CD4-positive, alpha-beta T cell treated with Interleukin-21 for 1 hour (primary cell): ENCODE measurements around the gene PRUNE1.

Source experiments
- DNase-seq: peaks from one replicate; pipeline ENCODE4 v3.0.0-alpha.2; 2020

The PRUNE1 gene, protein sequence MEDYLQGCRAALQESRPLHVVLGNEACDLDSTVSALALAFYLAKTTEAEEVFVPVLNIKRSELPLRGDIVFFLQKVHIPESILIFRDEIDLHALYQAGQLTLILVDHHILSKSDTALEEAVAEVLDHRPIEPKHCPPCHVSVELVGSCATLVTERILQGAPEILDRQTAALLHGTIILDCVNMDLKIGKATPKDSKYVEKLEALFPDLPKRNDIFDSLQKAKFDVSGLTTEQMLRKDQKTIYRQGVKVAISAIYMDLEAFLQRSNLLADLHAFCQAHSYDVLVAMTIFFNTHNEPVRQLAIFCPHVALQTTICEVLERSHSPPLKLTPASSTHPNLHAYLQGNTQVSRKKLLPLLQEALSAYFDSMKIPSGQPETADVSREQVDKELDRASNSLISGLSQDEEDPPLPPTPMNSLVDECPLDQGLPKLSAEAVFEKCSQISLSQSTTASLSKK

DNA sequence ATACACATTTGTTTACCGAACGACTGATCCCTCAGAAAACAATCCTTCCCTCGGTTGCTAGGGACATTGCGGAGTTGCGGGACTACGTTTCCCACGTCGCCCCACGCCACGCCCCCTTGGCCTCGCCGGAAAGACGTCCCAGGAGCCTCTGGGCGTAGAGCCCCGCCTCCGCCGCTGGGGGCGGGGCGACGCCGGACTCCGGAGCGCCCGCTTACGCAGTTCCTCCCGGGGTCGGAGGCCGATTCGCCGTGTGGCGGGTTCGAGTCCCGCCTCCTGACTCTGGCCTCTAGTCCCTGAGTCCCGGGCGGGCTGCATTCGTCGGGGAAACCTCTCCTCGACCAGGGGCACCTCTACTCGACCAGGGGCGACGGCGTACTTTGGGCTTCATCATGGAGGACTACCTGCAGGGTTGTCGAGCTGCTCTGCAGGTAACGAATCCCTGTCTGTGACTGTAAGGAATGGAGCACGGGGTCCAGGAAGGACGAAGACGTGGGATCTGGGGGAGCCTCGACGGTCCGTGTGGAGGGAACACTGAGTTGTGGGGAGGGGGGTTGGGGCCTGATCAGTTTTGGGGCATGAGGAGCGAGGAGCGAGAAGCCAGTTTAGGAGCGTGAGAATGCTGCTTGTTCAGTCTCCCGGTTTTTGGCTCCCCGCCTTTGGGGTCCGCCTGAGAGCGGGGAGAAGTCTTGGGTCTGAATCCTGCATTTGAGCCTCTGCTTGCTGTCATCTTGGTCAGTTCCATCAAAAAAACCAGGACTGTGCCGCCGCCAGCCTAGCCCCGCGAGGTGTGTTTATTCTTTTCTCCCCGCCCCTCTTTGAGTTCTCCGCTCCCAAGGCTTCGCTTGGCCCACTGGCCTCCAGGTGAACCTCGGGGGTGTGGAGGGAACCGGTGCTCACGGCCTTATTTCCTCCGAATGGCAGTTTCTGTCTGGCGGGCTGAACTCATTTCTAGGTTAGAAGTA lies at the start of gene PRUNE1:
TSS of gene PRUNE1 (plus strand) at position 206 of the 962 bp plus-strand sequence. CDS start at position 390, 184 bp downstream.
- DNase-seq, result peak; percentile 98

DNA sequence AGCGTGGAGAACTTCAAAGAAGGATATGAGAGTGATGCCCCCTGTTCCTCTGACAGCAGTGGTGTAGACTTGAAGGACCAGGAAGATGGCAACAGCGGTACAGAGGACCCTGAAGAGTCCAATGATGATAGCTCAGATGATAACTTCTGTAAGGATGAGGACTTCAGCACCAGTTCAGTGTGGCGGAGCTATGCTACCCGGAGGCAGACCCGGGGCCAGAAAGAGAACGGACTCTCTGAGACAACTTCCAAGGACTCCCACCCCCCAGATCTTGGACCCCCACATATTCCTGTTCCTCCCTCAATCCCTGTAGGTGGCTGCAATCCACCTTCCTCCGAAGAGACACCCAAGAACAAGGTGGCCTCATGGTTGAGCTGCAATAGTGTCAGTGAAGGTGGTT lies 47.6 kb upstream of the PRUNE1 start:
- DNase-seq, result no peak

DNA sequence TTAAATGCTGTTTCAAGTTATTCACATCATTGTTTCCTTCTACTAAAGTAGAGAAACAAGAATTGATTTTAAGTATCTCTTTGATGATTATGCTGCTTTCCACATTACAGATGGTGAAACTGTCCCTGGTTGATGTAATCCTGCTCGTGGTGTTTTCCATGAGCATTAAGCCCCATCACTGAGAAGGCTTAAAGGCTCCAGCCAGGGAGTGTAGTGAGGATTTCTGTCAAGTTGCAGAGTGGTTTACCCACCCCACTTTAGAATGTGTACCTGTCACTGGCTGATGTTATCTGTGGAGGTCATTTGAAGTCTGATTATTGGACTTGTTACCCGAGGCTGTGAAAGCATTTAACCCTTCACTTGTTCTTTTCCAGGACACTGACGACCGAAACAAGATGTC lies 46.5 kb upstream of the PRUNE1 start:
- no peak for DNase-seq

DNA sequence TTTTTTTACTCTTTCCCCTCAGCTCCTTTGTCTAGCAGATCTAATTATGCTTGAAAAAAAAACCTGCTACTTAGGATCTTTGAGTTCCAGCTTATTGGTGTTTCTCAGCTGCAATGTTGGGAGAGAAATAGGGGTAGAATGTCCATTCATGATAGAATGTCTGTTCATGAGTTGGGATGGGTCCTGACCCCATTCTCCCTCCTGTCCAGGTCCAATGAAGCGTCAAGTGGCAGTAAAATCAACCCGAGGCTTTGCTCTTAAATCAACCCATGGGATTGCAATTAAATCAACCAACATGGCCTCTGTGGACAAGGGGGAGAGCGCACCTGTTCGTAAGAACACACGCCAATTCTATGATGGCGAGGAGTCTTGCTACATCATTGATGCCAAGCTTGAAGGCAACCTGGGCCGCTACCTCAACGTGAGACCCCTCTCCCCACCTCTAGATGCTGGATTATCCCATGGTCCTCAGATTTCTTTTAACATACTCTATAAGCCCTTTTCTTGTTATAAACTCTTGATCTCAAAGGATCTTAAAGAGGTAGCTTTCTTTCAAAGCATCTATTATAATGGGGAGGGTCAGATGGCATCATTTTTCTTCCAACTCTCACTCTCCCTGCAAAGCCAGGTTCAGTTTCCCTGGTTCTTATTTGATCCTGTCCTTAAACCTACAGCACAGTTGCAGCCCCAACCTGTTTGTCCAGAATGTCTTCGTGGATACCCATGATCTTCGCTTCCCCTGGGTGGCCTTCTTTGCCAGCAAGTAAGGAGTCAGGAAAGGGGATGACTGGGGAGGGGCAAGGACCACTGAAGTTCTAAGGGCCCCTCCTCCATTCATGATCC lies 44.7 kb upstream of the PRUNE1 start:
- DNase-seq, result no peak

DNA sequence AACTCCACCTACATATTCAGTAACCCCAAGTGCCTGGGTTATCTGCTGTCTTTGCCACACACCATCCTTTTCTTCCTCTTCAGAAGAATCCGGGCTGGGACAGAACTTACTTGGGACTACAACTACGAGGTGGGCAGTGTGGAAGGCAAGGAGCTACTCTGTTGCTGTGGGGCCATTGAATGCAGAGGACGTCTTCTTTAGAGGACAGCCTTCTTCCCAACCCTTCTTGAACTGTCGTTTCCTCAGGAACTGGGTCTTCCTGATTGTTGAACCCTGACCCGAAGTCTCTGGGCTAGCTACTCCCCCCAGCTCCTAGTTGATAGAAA lies 44.1 kb upstream of the PRUNE1 start:
- DNase-seq, result no peak

DNA sequence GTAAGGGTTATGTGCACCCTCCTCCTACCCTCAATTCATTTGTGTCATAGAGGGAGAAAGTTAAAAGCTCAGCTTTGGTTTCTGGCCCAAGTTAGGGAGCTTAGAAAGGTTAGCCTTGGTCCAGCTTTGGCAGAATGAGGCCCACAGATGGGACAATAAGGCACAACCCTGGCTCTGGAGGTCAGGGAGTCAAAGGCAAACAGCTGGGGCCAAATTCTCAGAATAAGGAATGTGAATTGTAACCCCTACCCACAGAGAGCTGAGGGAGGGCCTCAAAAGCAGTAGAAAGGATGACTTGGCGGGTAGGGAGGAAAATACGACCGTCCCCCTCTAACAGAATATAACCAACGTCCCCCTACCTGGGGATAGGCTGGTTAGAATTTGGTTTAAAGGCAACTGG lies 42.6 kb upstream of the PRUNE1 start:
- no peak for DNase-seq

DNA sequence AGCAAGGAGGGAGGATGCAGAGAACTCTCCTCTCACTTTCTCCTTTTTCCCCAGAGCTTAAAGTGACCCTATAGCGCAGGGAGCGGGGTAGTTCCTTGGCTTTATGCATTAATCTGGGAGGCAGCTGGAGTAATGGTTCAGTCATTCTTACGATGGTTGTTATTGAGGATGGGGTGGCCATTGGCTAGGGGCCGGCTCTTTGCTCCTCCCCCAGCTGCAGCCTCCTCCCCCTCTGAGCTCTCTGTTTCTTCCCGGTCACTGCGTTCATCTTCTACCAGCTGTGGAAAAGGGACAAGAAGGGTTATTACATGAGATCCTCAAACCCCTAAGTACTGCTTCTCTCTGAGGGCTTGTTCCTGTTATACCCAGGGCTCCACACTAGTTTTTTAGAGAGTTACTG lies 42.2 kb upstream of the PRUNE1 start:
- DNase-seq, result no peak

DNA sequence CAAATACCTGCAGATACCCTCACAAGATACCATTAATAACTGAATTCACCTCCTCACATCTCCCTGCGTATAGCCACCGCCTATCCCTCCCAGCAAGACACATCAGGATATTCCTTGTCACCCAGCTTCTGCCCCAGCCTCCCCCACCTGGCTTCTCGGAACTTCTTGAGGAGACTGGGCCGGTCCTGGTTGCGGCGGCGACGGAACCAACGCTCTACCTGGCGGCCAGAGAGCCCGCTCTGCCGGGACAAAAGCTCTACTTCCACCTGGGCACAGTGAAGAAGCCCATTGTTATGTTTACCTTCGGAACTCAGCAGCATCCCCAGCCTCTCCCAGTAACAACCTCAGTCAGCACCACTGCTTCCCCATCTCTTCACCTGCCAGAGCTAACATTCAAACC lies 40.3 kb upstream of the PRUNE1 start:
- no peak for DNase-seq

DNA sequence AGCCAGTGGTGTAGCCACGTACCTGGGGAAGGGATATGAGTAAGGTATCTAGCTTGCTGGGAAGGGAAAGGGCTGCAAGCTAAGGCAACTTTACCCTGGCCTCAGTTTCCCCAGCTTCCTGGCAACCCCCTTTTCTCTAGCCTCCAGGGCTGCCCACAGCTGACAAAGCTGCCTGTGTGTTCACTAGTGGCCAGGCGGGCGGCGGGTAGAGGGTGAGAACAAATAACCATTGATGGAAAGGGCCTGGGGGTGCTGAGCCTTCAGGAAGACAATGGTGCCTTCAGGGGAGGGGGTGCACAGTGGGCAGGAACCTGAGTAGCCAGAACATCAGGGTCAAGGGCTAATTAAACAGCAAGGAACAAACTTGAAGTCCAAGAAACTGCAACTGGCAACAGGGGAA lies 39.8 kb upstream of the PRUNE1 start:
- DNase-seq, result no peak

DNA sequence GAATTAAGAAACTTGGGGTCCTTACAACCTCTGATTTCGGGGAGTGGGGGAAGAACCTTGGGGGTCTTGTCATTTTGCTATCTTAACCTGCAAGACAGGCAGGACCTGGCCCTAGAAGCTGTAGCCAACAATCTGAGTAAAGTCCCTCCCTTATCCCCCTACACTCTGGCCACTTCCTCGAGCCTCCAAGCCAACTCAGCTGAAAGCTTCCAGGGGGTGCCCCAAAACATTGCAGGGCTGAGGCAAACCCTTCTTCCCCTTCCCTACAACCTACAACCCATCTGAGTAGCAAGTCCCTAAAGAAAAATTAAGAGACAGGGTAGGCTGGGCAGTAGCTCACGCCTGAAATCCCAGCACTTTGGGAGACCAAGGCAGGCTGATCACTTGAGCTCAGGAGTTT lies 38.6 kb upstream of the PRUNE1 start:
- DNase-seq, result no peak

DNA sequence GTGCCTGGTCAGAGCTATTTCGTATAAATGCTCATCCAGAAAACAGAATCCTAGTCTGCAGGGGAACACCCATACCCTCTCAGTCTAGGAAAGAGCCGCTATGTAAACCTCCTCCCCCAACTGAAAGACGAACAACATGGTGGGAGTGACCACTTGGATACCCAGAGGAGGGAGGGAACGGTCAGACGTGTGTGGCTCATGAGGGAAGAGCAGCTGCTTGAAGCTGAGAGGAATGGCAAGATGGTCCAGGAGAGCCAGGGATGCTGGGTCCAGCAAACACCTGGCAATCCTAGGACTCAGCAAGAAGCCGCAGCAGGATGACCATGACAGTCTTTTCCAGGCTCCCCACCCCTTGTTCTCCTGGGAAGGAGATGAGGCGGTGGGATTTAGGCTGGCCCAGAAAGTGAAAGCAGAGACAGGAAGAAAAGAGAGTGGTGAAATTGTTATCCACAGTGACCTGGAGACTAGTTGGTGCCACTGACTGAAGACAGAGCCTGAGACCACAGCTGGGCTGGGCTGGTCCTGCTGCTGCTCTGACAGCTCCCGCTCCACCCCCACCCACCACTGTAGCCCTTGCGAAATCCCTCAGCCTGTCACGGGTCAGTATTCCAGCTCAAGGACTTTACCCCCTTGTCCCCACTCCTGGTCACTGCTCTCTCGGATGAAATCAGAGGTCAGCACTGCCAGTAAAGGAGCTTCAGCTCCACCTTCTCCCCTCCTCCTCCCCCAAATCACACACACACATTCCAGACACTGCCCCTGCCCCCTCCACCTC lies 37.3 kb upstream of the PRUNE1 start:
- DNase-seq, result no peak

DNA sequence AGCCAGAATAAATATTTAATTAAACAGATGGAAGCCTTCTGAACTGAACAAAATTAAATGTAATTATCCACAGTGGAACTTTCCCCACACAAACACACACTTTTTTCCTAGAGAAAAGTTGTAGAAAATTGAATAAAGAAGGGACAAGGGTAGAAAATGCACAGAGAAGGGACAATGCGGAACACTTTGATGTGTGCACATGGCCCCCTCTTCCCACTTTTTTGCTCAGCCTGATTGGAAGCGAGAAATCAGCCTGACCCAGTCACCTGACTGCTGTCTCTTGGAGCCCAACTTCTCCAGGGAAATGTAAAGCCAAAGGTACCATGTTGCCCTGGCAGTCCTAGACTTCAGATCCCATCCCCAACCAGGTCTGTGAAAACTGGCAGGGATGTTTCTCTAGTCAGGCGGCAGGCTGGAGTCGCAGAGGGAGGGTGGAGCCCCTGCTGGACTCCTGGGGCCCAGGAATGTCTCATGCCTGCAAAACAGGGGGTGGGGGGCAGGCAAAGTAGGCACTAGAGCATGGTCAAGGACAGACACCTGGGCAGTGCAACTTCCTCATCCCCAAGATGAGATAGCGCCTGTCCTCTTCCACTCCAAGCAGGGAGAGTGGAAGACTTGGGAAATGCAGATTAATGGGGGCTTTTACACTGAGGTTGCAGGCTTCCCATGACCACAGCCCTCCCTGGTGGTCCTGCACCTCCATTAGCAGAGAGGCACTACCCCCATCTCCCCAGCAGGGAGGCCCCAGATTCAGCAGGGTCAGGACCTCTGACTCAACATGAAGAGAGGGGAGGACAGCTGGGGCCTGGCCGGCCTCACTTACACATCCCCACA lies 36.4 kb upstream of the PRUNE1 start:
- DNase-seq, result no peak

DNA sequence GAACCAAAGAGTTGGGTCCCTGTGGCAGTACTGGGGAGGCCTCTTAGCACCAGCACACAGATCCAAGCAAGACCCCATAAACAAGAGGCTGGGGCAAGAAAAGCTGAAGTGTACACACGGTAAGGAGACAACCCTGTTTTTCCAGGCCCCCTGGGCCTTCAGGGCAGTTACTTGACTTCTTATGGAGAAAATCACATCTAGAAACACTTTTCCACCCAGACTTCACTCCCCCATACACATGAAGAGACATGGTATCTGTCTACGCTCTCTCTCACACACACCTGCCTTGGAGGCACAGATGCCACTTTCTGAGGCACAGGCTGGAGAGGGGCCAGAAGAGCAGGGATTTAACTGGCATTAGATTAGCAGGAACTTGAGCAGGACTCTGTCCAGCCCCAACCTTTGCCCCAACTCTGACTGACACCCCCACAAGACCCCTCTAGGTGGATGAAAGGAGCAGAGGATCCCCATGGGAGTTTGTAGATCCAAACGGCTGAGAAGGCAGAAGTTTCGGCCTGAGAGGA lies 35.8 kb upstream of the PRUNE1 start:
- no peak for DNase-seq

DNA sequence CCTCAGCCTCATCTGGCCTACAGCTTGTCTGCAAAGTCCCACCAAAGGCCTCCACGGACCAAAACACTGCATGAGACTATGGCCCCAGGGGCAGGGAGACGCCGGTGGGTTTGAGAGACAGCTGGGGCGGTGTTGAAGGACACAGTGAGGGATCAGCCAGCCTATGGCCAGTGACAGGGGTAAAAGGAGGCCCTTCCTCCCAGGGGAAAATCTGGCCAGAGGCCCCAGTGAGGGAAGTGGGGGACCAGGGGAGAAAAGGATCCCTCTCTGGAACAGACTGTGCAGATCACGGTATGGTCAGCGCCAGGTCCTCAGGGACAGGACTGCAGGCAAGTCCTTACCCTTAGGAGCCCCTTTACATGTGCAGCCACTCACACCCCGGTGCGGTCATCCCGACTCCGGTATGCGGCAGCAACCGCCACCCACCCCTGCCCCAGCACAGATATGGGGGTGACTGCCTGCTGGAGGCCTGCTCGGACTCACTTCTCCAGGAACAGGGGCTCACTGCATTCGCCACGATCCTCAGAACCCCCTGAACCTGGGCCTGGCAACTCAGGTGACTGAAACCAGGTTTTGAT lies 34.9 kb upstream of the PRUNE1 start:
- no peak for DNase-seq

DNA sequence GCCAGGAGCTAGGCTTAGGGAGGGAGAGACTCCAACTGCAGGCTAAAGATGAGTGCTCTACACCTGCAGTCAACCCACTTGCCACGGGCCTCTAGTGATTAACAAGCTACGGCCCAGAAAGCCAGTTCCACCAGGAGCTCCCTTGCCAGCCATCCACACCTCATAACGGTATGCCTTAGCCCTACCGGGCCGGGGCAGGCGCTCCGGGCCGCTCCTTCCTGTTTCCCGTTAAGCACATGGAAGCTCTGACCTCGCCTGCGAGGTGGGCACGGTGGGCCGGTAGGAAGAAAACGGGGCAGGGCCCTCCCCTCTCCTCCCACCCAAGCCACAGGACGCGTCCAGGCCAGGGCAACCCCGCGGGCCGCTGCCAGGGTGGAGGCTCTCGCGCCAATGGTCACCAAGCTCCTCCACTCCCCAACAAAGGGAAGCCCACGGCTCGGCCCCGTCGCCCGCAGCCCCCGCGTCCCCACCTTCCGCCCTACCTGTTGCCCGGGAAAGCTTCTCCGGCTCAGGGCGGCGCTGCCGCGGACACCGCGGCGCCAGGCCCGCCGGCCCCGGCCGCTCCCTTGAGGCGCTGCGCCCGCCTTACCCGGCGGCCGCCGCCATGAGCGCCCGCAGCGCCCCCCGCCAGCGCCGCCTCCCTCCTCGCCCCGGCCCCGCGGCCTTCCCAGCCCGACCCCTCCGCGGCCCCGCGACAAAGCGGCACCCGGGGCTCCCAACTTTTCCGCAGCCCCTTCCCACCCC lies 34.2 kb upstream of the PRUNE1 start:
- DNase-seq, result peak; percentile 40

DNA sequence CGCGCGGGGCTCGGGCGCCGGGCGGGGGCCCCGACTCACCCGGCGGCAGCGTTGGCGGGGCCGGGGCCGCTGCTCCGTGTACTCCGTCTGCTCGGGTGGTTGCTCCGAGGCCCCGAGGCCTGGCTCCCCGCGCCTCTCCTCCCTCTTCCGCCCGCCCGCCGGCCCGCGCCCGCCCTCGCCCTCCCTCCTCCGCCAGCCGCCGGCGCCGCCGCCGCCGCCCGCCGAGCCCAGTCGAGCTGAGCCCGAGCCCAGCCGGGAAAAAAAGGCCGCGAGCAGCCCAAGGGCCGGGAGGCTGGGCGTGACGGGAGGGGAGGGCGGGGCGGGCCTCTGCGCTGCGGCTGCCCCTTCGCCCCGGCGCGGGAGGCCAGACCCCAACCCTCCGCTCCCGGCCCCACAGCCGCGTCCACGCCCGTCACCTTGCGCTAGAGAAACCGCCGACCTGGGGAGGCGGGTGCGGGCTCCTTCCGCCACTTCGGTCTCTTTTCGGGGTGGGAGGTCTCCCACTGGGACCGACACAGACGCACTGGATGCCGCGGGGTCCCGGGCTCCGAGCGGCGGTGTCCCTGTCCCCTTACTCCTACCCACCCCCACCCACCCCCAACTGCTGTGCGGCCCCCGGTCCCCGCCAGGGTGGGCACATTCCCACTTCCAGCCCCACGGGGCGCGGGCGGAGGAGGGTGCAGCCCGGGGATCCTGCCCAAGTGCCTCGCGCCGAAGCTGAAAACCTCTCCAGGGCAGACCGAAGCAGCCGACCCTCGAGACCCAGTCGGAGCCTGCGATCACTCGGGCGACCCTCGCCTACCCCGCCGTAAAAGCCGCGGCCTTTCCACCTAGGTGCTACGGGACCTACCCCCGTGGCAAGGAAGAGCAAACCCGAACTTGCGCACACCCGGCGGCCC lies 33.4 kb upstream of the PRUNE1 start, which contains the start of gene CERS2:
TSS of gene CERS2 (minus strand) at position 256 of the 899 bp plus-strand sequence. CDS start 5,745 bp downstream, outside the sequence.
- DNase-seq, result peak; percentile 84

DNA sequence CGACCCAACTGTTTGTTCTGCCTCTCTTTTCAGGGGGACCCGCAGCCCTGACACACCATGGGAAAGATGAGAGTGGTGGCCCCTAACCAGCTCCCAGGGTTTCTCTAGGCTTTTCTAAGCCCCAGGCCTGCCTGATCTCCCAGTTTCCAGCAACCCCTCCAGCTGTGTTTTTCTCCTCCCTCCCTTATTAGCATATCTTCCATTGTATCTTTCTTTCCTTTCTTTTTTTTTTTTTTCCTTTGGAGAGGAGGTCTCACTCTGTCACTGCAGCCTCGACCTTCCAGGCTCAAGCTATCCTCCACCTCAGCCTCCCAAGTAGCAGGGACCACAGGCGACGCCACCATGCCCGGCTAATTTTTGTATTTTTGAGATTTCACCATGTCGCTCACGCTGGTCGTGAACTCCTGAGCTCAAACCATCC lies 31.8 kb upstream of the PRUNE1 start:
- no peak for DNase-seq

DNA sequence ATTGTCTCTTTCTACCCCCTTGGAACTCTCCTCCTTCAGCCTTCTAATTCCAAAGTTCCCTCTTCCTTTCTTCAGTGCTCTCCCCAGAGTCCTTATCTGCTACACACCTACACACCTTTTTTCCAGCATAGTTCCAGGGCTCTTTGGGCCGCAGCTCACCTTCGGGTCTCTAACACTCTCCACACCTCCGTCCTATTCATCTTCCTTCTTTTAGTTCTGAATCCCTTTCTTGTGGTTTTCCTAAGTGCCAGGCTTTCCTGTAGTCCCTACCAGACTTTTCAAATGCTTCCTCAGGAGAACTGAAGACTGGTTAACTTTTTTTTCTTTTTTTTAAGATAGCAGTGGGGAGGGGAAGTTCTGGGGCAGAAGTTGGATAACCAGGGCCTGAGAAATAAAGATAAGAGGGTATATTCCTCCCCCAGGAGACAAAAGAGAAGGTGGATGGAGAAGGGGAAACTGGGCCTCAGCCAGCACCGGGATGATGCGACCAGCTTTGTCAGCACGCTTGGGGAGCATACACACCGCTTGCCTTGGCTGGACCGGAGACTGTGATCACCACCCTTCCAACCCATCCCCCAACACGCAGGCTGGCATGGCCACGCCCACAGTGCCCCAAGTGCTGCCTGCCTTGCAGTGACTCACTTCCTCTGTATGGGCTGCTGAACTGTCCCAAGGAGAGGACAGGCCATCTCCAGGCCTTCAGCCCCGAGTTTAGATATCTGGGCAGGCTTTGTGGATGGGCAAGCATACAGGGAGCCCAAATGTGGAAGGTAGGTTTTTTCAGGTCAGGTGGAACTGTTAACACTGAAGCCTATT lies 31.2 kb upstream of the PRUNE1 start:
- peak; percentile 84 for DNase-seq
